Thymus (tissue), 11 donors: Measurements from ENCODE around the gene DCPS. TPM values are rescaled to one million over a fixed set of nuclear protein-coding genes. Genes with fewer than 3 reads are reported as not detected.

ENCODE experiments used
- DNase-seq, 9 donors: peaks; one replicate each; pipeline ENCODE4 v3.0.0-alpha.2; 2013; ENCODE audit warnings: low spot score in 9 of 9, low read depth in 6 of 9, missing footprints in 1 of 9
- H3K27ac ChIP-seq, 2 donors: one replicate each; pipeline ENCODE4 v1.5.1; 2013; ENCODE audit warnings: control low read depth in 1 of 2, low read depth in 1 of 2, low read length in 1 of 2, mild to moderate bottlenecking in 1 of 2, moderate library complexity in 1 of 2
- H3K27me3 ChIP-seq, 2 donors: one replicate each; pipeline ENCODE4 v1.5.1; 2013; ENCODE audit warnings: low read length in 1 of 2; ENCODE audit not compliant: control insufficient read depth in 2 of 2, insufficient read depth in 1 of 2
- H3K36me3 ChIP-seq, 2 donors: one replicate each; pipeline ENCODE4 v1.5.1; 2013; ENCODE audit warnings: low read length in 1 of 2, mild to moderate bottlenecking in 1 of 2, moderate library complexity in 1 of 2; ENCODE audit not compliant: control insufficient read depth in 2 of 2, insufficient read depth in 2 of 2
- H3K4me1 ChIP-seq, 2 donors: one replicate each; pipeline ENCODE4 v1.5.1; 2013; ENCODE audit warnings: low read length in 2 of 2; ENCODE audit not compliant: control insufficient read depth in 2 of 2, insufficient read depth in 2 of 2
- H3K4me3 ChIP-seq, 2 donors: one replicate each; pipeline ENCODE4 v1.5.1; 2013; ENCODE audit warnings: low read length in 2 of 2, control low read depth in 1 of 2, mild to moderate bottlenecking in 1 of 2
- H3K9me3 ChIP-seq, 2 donors: one replicate each; pipeline ENCODE4 v1.5.1; 2013; ENCODE audit warnings: low read length in 1 of 2, mild to moderate bottlenecking in 1 of 2; ENCODE audit not compliant: control insufficient read depth in 2 of 2, insufficient read depth in 1 of 2
- WGBS: extraction: QIAGEN DNeasy Blood & Tissue Kit; methylation state at CpG from one replicate; pipeline ENCODE4 v1.1.7; 2013; 5-methylcytosine and 5-hydroxymethylcytosine counted together
- polyA plus RNA-seq: library from polyadenylated mRNA; stranded (reverse); fragments of 200-250 nt; gene quantifications from one replicate; pipeline ENCODE4 v1.2.3, GENCODE V29; 2013
- total RNA-seq: library from RNA; stranded (reverse); fragments of 120-200 nt; gene quantifications from one replicate; pipeline ENCODE4 v1.2.4, GENCODE V29; 2013
- donor health status: healthy.

Gene DCPS
- total and polyA plus RNA-seq, 2 donors = 17.2 TPM

DNA sequence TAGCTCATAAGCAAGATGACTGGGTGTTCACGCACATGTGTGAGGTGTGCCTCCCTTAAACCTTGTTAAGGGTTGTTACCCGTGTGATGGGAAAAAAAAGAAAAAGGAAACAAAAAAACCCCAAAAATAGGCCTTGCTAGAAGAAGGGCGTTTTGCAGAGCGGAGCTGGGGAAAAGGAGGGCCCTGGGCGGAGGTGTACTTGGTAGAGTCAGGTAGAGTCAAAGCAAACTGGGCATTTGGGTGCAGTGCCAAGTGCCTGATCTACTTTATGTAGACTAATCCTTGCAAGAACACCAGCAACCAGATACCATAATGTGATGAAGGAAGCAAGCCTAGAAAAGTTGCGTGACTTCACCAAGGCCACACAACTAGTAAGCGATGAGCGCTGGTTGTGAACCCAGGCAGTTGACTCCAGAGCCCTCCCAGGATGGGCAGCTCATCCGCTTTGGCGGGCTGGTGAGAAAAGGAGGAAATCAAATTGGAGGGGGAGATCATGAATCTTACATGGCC, 22.1 kb upstream of the DCPS start:
- H3K27me3 ChIP-seq = peaks cover 0 to 30% of the 10 kb centered on the region in 2 donors
- peaks cover 2 to 15% of the 10 kb centered on the region in 2 donors for H3K4me1 ChIP-seq
- H3K4me3 ChIP-seq = no peak overlapping the region
- 96% methylated on average over 10 of the region's 10 CpGs for WGBS
- no peaks in the 10 kb centered on the region for H3K9me3 ChIP-seq
- H3K36me3 ChIP-seq = peaks cover 10 to 14% of the 10 kb centered on the region in 2 donors
- DNase-seq = no peak
- no peak overlapping the region for H3K27ac ChIP-seq

DNA sequence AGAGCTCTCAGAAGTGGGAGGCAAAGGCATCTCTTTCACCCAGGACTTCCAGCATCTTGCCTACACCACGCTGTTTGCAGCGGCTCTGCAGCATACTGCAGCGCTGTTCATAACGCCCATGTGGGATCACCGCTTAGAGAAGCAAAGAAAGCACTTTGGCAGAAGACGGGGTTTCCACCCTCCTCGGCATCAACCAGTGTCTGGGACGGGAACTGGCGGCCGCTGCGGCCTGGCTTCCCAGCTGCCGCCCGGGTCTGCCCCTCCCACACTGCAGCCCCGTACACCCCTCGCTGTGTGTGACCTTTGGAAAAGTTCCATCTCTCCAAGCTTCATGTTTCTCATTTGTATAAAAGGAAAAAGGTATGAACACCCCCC, 21.5 kb upstream of the DCPS start:
- peaks cover 2 to 15% of the 10 kb centered on the region in 2 donors for H3K4me1 ChIP-seq
- H3K9me3 ChIP-seq = no peaks in the 10 kb centered on the region
- H3K27ac ChIP-seq = peak overlapping the region in 1 of 2 donors; percentile 38
- WGBS = 4% methylated on average over 15 of the region's 15 CpGs
- peak overlapping the region; percentile 49 to 88 for H3K4me3 ChIP-seq
- peaks cover 0 to 30% of the 10 kb centered on the region in 2 donors for H3K27me3 ChIP-seq
- peak in 2 of 9 donors; percentile 31 to 44 for DNase-seq
- peaks cover 6 to 8% of the 10 kb centered on the region in 2 donors for H3K36me3 ChIP-seq

DNA sequence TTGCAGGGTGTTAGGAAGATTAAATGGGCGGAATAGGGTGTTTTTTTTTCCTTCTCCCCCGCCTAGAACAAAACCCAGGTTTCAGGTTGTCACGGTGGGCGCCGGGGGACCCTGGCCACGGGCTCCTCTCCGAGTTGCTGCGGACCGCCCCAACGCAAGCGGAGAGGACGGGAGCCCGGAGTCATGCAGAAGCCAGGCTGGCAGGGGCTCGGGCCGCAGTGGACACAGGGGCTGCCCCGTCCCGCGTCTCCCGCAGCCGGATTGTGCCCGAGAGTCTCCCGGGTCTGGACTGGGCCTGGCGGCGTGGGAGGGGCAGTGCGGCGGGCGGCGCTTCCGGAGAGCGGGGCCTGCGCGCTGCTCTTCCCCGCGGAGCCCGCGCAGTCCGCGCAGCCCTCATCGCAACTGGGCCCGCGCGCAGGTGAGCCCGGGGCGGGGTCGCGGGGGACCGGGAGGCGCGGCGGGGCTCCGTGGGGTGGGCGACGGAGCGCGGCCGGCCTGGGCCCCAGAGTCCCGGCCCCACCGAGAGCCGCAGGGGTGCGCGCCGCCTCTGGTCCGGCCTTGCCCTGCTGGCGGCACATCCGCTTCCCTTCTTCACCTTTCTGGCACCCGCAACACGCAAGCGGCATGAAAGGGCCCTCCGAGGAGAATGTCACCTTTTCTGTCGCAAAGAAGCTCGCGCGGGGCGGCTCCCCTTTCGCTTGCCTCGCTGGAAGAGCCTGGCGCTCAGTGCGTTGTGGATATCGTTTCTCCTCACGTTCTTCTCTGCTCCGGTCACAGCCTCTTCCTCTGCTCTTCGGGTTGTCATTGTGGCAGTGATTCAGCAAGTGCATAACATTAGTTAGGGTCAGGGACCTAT, 20.9 kb upstream of the DCPS start, which contains the start of gene TIRAP:
TSS of gene TIRAP (plus strand) at position 358 of the 856 bp plus-strand sequence. CDS start 7,802 bp downstream, outside the sequence.
- H3K9me3 ChIP-seq = no peaks in the 10 kb centered on the region

DNA sequence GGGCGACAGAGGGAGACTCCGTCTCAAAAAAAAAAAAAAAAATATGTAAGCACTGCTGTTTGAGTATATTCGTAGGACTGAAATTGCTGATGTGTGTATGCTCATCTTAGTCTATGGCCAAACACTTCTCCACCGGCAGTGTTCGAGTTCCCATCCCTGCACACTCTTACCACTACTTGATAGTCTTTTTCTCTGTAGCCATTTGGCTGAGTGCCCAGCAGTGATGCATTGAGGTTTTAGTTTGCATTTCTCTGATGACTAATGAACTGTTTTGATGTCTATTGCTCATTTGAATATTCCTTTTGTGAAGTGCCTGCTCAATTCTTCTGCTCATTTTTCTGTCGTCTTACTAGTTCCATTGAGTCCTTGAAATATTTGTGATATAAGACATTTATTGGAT, 19.0 kb upstream of the DCPS start:
- Histone ChIP-seq H3K36me3 (peaks cover 0 to 4% of the 10 kb centered on the region in 2 donors), H3K4me3 (no peak overlapping the region), H3K9me3 (no peaks in the 10 kb centered on the region), H3K27ac (no peak overlapping the region), H3K27me3 (peaks cover 0 to 30% of the 10 kb centered on the region in 2 donors), H3K4me1 (peaks cover 2 to 15% of the 10 kb centered on the region in 2 donors)
- no peak for DNase-seq
- WGBS = 90% methylated on average over 6 of the region's 6 CpGs

More for the DNA sequence above, 20.9 kb upstream of the DCPS start, which contains the start of gene TIRAP:
- Histone ChIP-seq H3K4me3 (peak within 1 kb of the TSS; percentile 55 to 88), H3K4me1 (peaks cover 2 to 15% of the 10 kb centered on the region in 2 donors), H3K27me3 (peaks cover 0 to 30% of the 10 kb centered on the region in 2 donors), H3K27ac (peak within 1 kb of the TSS; percentile 32 to 92), H3K36me3 (peaks cover 2 to 3% of the 10 kb centered on the region in 2 donors)
- under 1% methylated on average over 82 of the region's 82 CpGs for WGBS
- peak in 3 of 9 donors; percentile 27 to 64 (median 48) for DNase-seq

DNA sequence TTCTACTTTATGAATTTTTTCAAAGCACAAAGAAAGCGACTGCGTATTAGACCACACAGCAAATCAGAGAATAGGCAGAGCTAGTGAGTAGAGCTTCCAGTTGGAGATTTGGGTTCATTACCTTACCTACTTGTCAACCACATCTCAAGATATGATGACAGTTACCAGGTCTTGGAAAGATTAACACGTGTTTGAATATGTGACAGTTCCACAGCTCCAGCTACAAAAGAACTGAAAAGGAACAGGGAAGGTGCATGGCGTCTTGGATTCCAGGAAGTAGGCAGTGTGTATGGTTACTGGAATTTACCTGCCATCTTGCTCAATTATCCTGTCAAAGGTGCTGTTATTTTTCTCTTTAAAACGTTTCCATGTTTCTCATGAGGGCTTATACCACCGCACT, 15.6 kb upstream of the DCPS start:
- H3K27me3 ChIP-seq = peaks cover 0 to 11% of the 10 kb centered on the region in 2 donors
- H3K36me3 ChIP-seq = peaks cover 6% of the 10 kb centered on the region in 2 donors
- no peaks in the 10 kb centered on the region for H3K9me3 ChIP-seq
- no peak overlapping the region for H3K4me3 ChIP-seq
- no peak overlapping the region for H3K27ac ChIP-seq
- DNase-seq = no peak
- H3K4me1 ChIP-seq = peaks cover 0 to 4% of the 10 kb centered on the region in 2 donors
- 96% methylated on average over 6 of the region's 6 CpGs for WGBS

DNA sequence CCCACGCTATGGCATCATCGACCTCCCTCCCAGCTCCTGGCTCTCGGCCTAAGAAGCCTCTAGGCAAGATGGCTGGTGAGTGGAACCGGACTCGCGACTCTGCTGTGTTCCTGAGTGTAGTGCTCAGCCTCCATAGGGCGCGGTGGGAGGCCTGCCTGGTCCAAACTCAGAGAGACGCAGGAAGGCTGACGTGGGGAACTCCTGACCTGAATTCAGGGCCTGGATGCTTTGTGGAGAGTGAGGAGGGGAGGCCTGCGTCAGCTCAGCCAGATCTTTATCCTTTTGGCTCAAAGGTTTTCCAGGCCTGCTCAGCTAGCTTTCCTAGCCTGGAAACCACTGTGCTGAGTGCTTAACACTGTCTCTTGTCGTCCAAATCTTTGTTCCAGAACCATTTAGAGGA, 13.0 kb upstream of the DCPS start:
- no peaks in the 10 kb centered on the region for H3K9me3 ChIP-seq
- H3K4me1 ChIP-seq = no peaks in the 10 kb centered on the region
- WGBS = 97% methylated on average over 12 of the region's 12 CpGs
- H3K27me3 ChIP-seq = no peaks in the 10 kb centered on the region
- H3K36me3 ChIP-seq = peaks cover 12% of the 10 kb centered on the region in 2 donors
- H3K4me3 ChIP-seq = no peak overlapping the region
- DNase-seq = no peak
- no peak overlapping the region for H3K27ac ChIP-seq

DNA sequence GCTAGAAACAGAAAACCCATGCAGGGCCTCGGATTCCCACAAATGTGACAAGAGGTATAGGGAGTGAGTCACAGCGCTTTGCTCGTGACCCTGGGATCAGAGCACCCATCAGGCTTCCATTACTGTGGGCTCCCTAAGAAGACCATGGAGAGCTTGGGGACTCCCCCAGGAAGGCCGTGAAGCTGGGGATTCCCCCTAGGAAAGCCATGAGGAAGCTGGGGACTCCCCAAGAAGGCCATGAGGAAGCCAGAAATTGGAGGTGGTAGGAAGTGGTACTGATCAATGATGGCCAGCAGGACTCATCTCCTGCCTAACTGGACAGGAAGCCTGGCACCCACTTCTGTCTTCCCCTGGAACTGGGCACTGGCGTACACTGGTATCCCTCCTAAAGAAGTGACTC, 10.1 kb upstream of the DCPS start:
- Histone ChIP-seq H3K4me1 (no peaks in the 10 kb centered on the region), H3K9me3 (no peaks in the 10 kb centered on the region), H3K4me3 (no peak overlapping the region), H3K36me3 (peaks cover 8 to 12% of the 10 kb centered on the region in 2 donors), H3K27me3 (no peaks in the 10 kb centered on the region), H3K27ac (peak overlapping the region in 1 of 2 donors; percentile 8)
- 97% methylated on average over 5 of the region's 5 CpGs for WGBS
- DNase-seq = no peak

DNA sequence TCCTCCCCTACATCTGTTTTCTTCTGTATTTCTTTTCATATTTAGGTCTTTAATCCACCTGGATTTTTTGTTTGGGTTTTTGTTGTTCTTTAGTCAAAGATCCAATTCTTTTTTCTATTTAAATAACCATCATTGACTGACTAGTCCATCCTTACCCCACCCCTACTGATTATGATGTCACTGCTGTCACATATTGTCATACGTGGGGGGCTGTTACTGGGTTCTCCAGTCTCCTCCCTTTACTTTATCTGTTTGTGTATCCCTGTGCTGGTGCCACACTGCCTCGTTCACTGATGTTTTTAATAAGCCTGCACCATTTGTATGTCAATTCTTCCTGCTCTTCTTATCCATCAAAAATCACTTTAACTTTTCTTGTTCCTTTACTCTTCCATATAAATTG, 6.9 kb upstream of the DCPS start:
- Histone ChIP-seq H3K27me3 (no peaks in the 10 kb centered on the region), H3K4me3 (no peak overlapping the region), H3K27ac (no peak overlapping the region), H3K9me3 (no peaks in the 10 kb centered on the region), H3K4me1 (no peaks in the 10 kb centered on the region), H3K36me3 (peaks cover 6% of the 10 kb centered on the region in 2 donors)
- no peak for DNase-seq
- WGBS = 97% methylated on average over 2 of the region's 2 CpGs

DNA sequence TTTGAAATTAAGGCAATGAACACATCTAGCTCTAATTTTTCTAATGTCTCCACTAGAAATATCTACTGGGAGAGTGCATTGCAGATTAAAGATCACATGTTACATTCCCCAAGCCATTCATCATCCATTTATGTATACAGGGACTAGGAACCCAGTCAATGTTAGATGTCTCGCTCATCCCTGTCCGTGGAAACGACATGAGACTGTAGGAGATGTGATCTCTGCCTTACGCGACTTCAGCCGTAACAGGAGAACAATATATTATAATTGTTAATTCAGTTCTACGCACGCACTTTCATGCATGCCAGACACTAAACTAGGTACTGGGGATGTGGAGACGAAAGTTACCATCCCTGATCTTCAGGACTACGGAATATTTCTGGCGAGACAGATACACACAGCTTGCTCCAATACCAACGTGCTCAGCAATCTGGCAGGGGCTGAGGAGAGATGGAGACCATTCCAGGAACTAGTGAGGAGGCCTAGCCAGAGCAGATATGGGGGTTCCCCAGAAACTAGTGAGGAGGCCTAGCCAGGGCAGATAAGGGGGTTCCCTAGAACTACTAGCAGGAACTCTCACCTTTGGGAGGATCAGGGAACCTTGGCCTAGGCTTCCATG, 706 bp downstream of the DCPS start:
- H3K4me1 ChIP-seq = peaks cover 7 to 18% of the 10 kb centered on the region in 2 donors
- peak overlapping the region; percentile 90 to 97 for H3K27ac ChIP-seq
- H3K27me3 ChIP-seq = no peaks in the 10 kb centered on the region
- peak overlapping the region; percentile 93 to 94 for H3K4me3 ChIP-seq
- no peak for DNase-seq
- H3K9me3 ChIP-seq = no peaks in the 10 kb centered on the region
- 76% methylated on average over 12 of the region's 12 CpGs for WGBS
- H3K36me3 ChIP-seq = peaks cover 6 to 11% of the 10 kb centered on the region in 2 donors
